GM18868 (cell line): Measurements from ENCODE around the gene OSBPL7.
A peak's percentile ranks its signal among the peaks of the same experiment; 100 is the strongest.

Experiments used
- ATAC-seq: cut with Tn5 transposase; IDR thresholded peaks from one replicate; pipeline ENCODE4 v1.9.1; 2021; ENCODE audit warnings: mild to moderate bottlenecking, moderate library complexity; ENCODE audit not compliant: unreplicated experiment

OSBPL7 gene

GRCh38 chr17:47821424-47822391, at the start of gene OSBPL7:
TSS of gene OSBPL7 (minus strand) at chr17:47821794. CDS start at chr17:47820278, 1,516 bp downstream.
- ATAC-seq: peak; percentile 90

- ATAC-seq: no peak
Observed at GRCh38 chr17:47871048-47871447, 49.5 kb upstream of the OSBPL7 start.

GRCh38 chr17:47870056-47870455, 48.5 kb upstream of the OSBPL7 start:
- ATAC-seq: no peak

- ATAC-seq: no peak
Observed at GRCh38 chr17:47869114-47869513, 47.5 kb upstream of the OSBPL7 start.

- no peak for ATAC-seq
Observed at GRCh38 chr17:47867813-47868533, 46.4 kb upstream of the OSBPL7 start.

- ATAC-seq: no peak
Observed at GRCh38 chr17:47866941-47867340, 45.3 kb upstream of the OSBPL7 start.

GRCh38 chr17:47864791-47865216, 43.2 kb upstream of the OSBPL7 start:
- ATAC-seq: no peak

GRCh38 chr17:47862621-47863440, 41.2 kb upstream of the OSBPL7 start:
- no peak for ATAC-seq

- no peak for ATAC-seq
Observed at GRCh38 chr17:47860386-47860785, 38.8 kb upstream of the OSBPL7 start.

- ATAC-seq: no peak
Observed at GRCh38 chr17:47857551-47858455, 36.2 kb upstream of the OSBPL7 start.

- ATAC-seq: no peak
Observed at GRCh38 chr17:47856830-47857229, 35.2 kb upstream of the OSBPL7 start.

GRCh38 chr17:47855737-47856136, 34.1 kb upstream of the OSBPL7 start:
- no peak for ATAC-seq

GRCh38 chr17:47853616-47854015, 32.0 kb upstream of the OSBPL7 start:
- ATAC-seq: no peak

- no peak for ATAC-seq
Observed at GRCh38 chr17:47852113-47852949, 30.7 kb upstream of the OSBPL7 start.

GRCh38 chr17:47851764-47852112, 30.1 kb upstream of the OSBPL7 start:
- no peak for ATAC-seq

- ATAC-seq: no peak
Observed at GRCh38 chr17:47850692-47851573, 29.3 kb upstream of the OSBPL7 start, which contains the start of gene SP6. TSS of gene SP6 (minus strand) at chr17:47851163. CDS start at chr17:47848429, 2,734 bp downstream.

GRCh38 chr17:47850373-47850691, 28.7 kb upstream of the OSBPL7 start:
- no peak for ATAC-seq

GRCh38 chr17:47848198-47848513, 26.6 kb upstream of the OSBPL7 start:
- no peak for ATAC-seq
